GM18508 (cell line): Measurements from ENCODE around the gene AGRN.
"Not testable (repeated sequence)": the region's sequence is repeated elsewhere in the genome, so short reads cannot be mapped to it uniquely, and the experiment has no call there.

Experiments used
- ATAC-seq: cut with Tn5 transposase; IDR thresholded peaks from one replicate; pipeline ENCODE4 v1.9.1; 2021; ENCODE audit warnings: moderate number of reproducible peaks; ENCODE audit not compliant: insufficient read depth, unreplicated experiment

The AGRN gene

DNA sequence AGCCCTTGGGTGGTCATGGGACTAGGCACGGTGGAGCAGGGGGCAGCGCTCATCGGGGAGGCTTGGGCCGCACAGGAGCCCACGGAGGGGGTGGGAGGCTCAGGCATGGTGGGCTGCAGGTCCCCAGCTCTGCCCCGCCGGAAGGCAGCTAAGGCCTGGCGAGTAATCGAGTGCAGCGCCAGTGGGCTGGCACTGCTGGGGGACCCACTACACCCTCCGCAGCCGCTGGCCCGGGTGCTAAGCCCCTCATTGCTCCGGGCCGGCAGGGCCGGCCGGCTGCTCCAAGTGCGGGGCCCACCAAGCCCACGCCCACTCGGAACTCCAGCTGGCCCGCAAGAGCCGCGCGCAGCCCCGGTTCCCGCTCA is 1.6 kb upstream of the AGRN start:
- ATAC-seq = not testable (repeated sequence)

DNA sequence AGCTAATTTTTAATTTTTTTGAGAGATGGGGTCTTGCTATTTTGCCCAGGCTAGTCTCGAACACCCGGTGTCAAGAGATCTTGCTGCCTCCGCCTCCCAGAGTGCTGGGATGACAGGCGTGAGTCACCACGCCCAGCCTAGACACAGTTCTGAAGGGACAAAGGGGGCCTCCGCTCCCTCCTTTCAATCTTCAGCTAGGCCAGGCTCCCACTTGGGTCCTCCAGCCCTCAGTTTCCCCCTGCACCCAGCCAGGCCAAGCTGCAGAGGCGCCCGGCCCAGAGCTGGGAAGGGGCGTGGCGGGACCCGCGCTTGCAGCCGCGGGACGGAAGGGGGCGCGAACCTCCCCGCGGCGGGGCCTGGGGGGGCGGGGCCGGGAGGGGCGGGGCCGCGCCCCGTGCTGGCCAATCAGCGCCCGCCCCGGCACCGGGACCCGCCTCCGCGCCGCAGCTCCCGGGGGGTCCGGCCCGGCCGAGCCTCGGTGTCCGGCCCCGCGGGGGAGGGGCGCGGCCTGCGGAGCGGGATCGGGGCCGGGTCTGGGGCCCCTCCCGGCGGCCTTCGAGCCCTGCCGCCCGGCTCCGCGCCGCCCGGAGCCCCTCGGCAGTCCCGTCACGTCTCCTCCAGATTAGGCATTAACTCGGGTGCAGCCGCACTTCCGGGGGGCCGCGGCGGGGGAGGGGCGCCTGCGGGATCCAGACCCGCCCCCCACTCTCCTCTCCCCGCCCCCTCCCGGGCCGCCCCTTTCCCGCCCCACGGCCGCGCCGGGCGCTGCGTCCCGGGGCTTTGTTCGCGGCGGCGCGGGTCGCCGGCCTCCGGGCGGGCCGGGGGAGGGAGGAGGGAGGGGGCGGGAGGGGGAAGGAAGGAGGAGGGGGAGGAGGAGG is 559 bp upstream of the AGRN start:
- no peak for ATAC-seq

DNA sequence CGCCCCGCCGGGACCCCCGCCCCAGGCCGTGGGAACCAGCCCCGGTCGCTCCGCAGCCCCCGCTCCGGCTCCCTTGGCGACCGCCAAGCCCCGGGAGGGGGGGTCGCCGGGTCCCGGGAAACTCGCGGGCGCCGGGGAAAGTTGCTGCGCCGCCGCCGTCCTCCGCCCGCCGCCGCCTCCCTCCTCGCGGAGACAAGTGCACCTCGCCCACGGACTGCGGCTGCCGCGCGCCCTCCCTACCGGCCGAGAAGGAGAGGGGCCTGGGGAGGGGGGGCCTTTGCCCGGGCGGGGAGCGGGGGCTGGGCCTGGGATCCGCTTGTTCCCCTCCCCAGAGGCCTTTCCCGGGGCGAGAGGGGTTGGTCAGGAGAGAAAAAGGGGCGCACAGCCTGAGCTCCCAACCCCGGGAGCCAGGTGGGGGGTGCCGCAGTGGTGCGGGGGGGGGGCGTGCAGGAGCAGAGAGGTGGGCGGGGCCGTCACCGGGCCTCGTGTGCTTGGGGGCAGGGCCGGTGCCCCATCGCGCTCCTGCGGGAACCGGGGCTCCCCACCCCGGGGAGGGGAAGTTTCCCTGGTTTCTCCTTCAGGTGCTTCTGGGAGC is 592 bp downstream of the AGRN start:
- no peak for ATAC-seq

DNA sequence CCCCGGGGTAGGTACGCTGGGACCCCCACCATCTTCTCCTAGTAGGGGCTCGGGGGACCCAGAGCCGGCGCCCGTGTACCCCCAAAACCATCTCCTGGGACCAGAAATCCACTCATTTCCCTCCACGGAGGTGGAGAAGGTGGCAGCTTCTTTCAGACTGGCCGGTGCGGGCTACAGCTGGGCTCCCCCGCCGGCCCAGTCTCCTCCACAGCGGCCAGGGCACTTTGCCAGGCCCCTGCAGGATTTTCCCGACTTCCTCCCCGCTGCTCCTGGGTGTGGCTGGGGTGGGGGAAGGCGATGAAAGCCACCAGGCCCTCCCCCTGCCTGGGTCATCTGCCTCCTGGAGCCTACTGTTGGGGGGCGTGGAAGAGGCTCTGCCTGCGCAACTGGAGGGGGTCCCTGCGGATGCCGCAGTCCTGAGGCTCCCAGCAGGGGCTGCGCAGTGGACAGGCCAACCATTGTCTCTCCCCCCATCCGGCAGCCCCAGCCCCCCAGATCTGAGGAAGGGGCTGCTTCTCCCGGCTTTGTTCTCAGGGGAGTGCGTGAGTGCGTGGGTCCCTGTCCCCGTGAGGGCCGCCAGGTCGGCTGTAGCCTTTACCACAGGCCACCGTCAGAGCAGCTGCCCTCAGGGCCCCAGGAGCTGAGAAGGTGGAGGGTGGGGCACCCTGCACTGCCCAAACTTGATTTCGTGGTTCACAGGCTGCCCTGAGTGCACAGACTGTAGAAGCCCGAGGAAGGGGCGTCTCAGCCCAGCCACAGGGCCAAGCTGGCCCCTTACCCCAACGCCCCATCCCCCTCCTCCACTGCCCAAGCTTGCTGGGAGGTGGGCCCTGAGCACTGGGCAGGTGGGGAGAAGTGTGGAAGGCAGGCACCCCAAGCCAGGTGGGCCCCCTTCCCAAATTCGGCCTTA is 1.3 kb downstream of the AGRN start:
- no peak for ATAC-seq

DNA sequence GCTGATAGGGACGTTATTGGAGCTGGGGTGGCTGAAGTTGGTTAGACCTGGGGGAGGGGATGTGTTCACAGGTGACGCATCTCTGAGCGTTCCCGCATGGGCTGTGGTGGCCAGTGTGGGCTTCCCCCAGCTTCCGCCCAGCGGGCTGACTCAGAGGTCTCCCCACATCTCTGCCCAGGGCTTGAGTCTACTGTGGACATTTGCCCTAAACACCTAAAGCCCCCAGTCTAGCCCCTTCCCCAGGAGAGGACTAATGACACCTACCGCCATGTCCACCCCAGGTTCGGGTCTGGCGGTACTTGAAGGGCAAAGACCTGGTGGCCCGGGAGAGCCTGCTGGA is 2.0 kb downstream of the AGRN start:
- no peak for ATAC-seq

DNA sequence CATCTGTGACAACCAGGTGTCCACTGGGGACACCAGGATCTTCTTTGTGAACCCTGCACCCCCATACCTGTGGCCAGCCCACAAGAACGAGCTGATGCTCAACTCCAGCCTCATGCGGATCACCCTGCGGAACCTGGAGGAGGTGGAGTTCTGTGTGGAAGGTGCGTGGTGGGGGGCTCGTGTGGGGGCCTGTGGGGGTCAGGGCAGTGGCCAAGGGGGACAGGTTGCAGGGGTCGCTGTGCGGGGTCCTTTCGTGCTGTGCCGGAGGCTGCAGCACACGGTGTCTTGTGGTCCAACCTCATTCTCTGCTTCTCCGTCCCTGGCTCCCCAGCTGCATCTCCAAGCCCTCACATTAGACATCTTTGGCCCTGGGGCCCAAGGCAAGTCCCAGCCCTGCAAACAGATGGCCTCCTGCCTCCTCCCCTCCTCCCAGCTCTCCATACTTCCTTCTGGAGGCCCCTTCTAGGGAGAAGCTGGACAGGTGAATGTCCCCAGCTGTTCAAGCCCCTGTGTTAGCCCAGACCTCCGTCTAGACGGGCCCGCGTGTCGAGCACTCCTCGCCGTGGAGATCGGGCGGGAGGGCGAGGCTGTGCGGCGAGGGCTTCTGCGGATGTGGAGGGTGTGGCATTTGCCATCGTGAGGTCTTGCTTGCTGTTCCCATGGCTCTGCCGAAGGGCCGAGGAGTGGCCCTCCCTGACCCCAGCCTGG is 2.5 kb downstream of the AGRN start:
- no peak for ATAC-seq

DNA sequence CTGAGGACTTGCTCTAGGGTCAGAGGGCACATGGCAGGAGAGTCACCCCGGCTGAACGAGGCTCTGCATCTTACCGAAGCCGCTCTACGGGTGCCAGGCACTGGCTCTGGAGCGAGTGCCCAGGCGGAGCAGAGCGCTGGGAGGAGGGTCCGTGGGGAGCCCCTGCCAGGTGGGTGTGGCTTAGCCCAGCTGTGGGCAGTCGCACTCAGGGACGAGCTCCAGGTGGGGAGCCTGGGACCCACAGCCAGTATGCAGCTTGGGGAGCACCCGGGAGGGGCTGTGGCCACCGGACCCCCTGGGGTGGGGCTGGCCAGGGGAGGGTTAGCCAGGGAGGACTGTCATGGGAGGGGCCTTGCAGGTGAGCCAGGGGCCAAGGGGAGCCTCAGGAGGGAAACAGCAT is 3.8 kb downstream of the AGRN start:
- ATAC-seq = no peak

DNA sequence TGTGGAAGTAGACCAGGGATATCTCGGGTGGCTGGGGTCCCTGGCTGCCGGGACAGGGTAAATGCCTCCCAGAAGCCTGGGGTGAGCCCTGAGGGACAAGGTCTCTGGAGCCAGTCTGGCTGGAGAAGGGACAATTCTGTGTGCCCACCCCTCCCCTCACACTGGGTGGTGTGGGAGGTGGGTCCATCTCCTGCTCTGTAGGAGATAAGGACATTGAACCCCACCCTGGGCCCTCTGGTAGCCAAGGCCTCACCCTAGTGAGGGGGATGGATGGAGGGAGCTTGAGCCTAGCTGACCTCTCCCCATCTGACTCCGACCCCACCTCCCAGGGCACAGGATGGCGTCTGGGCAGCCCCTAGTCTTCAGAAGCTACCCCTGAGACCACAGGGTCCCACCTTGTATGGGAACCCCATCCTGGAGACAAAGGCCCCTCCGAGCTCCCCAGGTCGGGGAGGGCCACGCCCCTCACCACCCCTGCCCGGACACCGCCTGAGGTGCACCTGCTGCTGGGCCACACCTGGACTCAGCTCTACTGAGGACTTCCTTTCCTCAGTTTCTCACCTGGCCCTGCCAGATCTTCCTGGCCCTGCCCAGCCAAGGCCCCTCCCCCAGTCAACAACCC is 4.3 kb downstream of the AGRN start:
- no peak for ATAC-seq

DNA sequence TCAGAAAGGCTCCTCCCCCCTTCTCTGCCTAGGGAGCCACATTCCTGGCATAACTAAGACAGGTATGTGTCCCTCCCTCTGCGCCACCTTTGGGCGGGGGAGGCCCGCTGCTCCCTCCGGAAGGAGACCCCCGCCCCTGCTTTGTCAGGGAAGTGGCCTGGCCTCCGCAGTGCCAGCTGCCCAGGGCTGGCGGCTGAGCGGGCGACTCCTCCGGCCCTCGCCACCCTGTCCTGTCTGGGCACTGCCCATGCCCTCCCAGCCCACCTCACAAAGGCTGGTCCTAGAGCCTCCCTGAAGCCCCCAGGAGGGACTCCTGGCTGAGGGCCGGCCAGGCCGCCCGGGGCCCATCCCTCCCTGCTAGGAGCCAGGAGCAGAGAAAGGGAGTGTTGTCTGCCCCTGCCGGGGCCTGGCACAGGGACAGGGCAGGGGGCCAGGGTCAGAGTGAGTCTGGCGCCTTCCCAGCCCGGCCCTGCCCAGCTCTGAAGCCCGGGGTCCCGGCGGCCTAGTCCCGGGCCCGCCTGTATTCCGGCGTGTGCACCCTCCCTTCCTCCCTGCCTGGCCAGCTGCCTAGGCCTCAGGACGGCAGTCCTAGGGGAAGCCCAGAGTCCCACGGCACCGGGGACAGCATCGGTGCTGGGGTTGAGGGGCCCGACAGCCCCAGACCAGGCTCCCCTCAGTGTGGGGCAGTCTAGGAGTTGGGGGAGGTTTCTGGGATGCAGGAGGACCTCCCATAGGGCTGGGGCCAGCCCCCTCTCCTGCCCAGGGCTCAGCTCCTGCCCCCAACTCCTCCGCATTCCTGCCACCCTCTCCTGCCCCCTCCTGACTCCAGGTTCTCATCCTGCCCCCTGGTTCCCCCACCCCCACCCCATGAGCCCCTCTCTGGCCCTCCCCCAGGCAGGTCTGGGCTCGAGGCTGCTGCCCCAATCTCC is 5.1 kb downstream of the AGRN start:
- no peak for ATAC-seq

DNA sequence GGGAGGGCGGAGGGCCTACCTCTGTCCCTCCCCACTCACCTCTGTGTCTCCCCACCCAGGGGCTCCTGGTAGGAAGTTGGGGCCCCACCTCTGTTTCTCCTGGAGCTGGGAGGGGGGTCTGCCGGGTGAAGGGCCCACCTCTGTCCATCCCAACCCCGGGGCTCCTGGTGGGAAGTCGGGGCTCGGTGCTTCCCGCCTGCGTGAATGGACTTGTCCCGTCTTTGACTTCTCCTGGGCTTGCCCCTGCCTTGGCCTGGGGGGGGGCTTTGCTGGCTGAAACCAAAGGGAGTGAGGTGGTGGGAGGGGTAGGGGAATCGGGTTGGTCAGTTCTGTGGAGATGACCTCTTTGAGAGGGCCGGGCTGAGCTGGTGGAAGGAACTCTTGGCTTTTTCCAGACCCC is 5.8 kb downstream of the AGRN start:
- ATAC-seq = no peak

DNA sequence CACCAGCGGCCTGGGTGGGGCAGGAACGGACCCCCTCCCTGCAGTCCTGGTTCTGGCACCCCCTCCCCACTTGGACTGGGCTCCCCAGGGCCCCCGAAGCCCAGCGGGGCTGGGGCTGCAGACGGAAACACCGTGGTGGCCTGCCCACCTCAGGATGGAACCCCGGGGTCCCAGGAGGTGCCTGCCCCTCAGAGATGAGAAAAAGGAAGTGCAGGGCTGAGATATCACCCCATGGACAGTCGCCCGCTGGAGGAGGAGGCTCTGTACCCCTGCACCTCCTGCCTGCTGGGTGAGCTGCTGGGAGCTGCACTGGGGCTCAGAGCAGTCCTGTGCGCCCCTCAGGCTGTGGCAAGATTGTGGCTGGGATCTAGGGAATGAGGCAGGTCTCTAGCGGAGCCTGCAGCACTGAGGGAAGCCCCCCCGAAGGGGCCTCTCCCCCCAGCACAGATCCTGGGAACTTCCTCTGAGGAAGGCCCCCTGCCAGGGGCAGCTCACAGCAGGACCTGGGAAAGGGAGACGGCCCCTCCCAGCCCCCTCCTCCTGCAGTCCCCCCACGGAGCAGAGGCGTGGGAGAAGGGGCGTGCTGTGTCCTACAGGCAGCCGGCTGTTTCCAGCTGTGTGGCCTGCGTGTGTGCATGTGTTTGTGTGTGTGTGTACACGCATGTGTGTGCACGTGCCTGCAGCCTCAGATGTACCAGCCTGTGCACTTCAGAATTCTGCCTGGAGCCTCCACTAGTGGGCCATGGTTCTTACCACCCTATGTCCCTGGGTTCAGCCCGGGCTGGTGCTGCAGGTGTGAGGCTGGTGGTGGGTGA is 6.9 kb downstream of the AGRN start:
- no peak for ATAC-seq

DNA sequence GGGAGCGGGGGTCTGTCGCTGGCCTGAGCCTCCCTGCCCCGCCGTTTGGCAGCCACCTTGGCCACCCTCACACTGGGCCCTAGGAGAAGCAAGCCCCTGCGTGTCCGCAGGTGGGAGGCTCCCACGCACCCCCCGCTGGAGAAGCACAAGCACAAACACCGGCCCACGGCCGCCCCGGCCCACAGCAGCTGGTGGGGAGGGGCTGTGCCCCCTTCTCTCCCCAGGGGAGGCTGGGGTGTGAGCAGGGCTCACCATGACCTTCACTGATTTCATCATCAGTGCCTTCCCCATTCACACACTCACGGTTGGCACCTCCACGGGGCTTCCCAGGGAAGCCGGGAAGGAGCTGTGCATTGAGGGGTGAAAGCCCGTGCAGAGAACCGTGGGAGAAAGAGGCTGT is 7.9 kb downstream of the AGRN start:
- no peak for ATAC-seq

DNA sequence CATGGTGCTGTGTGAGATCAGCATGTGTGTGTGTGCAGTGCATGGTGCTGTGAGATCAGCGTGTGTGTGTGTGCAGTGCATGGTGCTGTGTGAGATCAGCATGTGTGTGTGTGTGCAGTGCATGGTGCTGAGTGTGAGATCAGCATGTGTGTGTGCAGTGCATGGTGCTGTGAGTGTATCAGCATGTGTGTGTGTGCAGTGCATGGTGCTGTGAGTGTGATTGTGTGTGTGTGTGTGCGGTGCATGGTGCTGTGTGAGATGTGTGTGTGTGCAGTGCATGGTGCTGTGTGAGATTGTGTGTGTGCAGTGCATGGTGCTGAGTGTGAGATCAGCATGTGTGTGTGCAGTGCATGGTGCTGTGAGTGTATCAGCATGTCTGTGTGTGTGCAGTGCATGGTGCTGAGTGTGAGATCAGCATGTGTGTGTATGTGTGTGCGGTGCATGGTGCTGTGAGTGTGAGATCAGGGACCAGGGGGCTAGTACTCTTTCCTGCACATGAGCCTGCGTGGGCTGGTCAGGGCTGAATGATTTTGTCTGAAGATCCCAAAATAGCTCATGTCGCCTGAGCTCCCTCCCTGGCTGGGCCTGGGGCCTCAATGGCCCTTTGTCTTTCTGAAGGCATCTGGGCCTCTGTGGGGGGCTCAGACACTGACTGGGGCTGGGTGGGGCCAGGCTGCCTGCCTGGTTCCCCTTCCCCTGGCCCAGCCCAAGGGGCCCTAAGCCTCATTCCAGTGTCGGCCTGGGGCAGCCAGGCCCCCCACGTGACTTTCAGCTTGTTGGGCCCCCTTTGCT is 11.1 kb downstream of the AGRN start:
- ATAC-seq = not testable (repeated sequence)

DNA sequence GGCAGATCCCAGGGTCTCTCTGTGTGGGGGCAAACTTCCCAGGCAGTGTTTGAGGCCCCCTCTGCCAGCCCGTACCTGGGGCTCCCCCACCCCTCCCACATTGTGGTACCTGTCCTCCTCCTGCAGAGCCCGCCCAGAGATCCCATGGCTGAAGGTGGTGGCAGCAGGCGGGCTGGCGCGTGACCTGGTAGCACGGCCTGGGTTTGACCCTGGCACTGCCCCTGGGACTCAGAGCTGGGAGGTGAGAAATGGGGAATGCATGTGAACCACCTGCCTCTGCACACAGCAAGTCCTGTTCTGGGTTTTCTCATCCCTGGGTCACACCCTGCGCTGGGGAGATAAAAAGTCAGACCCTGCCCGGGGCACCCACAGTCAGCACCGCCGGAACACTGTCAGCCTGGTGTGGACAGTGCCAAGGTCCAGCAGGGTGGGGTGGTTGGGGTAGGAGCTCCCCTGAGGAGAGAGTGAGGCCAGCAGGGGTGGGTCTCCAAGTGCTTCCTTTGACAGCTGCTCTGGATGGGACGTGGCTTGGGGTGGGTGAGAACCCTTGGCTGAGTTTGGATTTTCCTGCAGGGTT is 11.8 kb downstream of the AGRN start:
- no peak for ATAC-seq

DNA sequence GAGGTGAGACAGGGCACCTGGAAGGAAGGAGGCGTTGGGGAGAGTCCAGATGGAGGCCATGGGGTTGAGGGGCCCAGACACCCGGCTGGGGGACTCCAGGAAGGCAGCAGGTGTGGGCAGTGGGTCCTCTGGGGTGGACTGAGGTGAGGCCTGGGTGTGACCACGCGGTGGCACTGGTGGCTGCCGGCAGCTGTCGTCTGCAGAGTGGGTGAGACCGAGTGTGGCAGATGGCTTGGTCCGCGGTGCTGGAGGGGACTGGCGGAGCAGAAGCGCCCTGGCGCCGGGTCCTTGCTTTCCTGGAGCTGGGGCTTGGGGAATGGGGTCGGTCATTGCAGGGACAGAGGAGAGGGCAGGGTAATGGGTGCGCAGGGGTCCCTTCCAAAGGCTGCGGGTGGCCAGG is 12.5 kb downstream of the AGRN start:
- no peak for ATAC-seq

DNA sequence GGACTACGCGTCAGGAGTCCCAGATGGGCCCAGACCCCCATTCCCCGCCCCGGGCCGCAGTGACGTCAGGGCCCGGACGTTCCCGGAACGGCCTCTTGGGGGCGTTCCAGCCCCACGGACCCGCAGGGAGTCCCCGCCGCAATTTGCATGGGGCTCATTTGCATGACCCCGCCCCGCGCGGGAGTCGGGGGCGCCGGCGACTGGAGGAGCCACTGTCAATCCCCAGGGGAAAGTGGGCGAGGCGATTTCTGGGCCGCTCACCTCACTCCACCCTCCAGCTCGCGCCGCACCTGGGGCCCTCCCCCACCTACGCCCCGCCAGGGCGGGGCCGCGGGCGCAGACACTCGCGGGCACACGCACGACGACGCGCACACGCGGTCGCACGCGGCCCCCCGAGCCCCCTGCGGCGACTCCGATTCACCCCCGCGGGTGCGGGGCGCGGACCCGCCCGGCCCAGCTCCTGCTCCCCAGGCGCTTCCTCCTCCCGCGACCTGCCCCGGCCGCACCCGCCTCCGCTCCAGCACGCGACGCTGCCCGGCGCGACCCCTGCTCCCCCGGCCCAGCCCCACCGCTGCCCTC is 13.2 kb downstream of the AGRN start:
- ATAC-seq = peak; percentile 51
